HepG2 (cell line): ENCODE data around the gene UGT1A4. TPM values are rescaled to one million over a fixed set of nuclear protein-coding genes. Genes with fewer than 3 reads are reported as not detected.
"Not testable (repeated sequence)": the region's sequence is repeated elsewhere in the genome, so short reads cannot be mapped to it uniquely, and the experiment has no call there.

Experiments
- ATAC-seq: fragments of 200-7000 bp; cut with Tn5 transposase; 3 replicates; pipeline ENCODE4 v1.9.1; 2020; ENCODE audit warnings: mild to moderate bottlenecking, moderate library complexity
- BruUV-seq: library from RNA; stranded (reverse); fragments of 400-500 nt; replicated peaks from 2 replicates; lab custom pipeline; 2021; lab: Mats Ljungman, UMichigan
- CTCF ChIA-PET: fragments of 300-600 bp; formaldehyde crosslinking; extraction: SDS; loops from one replicate; lab custom pipeline; 2021; ENCODE audit warnings: low total read pairs, inconsistent platforms, low intra/inter-chr PET ratio; lab: Yijun Ruan, JAX
- POLR2A ChIA-PET: fragments of 350-600 bp; sonication (Branson Sonifier 250); formaldehyde crosslinking; loops from one replicate; lab custom pipeline; 2020; ENCODE audit warnings: antibody characterized with exemption, inconsistent platforms; lab: Yijun Ruan, JAX
- DNase-seq: peaks from one replicate; pipeline ENCODE4 v3.0.0-alpha.2; 2015; ENCODE audit warnings: low spot score
- FAIRE-seq: peaks from 3 replicates; lab custom pipeline; 2011; peaks lifted over from hg19 to GRCh38; lab: Jason Lieb, UNC
- H2AFZ ChIP-seq: one replicate; pipeline ENCODE4 v1.6.1; 2011; ENCODE audit warnings: low read length, inconsistent platforms
- H3K27ac ChIP-seq: fragments of 300-600 bp; 3 replicates; pipeline ENCODE4 v1.8.0; 2011; ENCODE audit warnings: mixed run types, mild to moderate bottlenecking, mixed read lengths, low read length, inconsistent platforms; ENCODE audit not compliant: insufficient read depth; ENCODE audit errors: extremely low read length
- H3K27me3 ChIP-seq, 2 experiments: fragments of 200-600 bp in 1 of 2; 2 replicates in 1 of 2; 3 replicates in 1 of 2; pipeline versions ENCODE4 v1.6.0 to v1.8.0; 2011; ENCODE audit warnings: low read length in 2 of 2, mild to moderate bottlenecking in 2 of 2, moderate library complexity in 2 of 2, inconsistent platforms in 1 of 2; ENCODE audit not compliant: insufficient read depth in 2 of 2, control insufficient read depth in 1 of 2
- H3K36me3 ChIP-seq, 2 experiments: fragments of 200-600 bp in 1 of 2; replicated peaks in 1 of 2; 2 replicates in 1 of 2; 3 replicates in 1 of 2; pipeline versions ENCODE4 v1.5.1 to v1.8.0; 2011; ENCODE audit warnings: low read length in 2 of 2, inconsistent platforms in 1 of 2; ENCODE audit not compliant: insufficient read depth in 2 of 2, control insufficient read depth in 1 of 2
- H3K4me1 ChIP-seq: 2 replicates; pipeline ENCODE4 v1.5.1; 2012; ENCODE audit warnings: low read length, inconsistent platforms; ENCODE audit not compliant: insufficient read depth
- H3K4me2 ChIP-seq: 2 replicates; pipeline ENCODE4 v1.6.0; 2011; ENCODE audit warnings: low read depth, low read length, inconsistent platforms
- H3K4me3 ChIP-seq, 3 experiments: fragments of 200-600 bp in 1 of 3; sonication (generic), shearing (Covaris generic) in 1 of 3; replicated peaks in 1 of 3; 2 replicates each; pipeline ENCODE4 v1.5.1; 2011 to 2016; ENCODE audit warnings: low read length in 3 of 3, inconsistent platforms in 2 of 3, low read depth in 2 of 3, mild to moderate bottlenecking in 2 of 3, control low read depth in 1 of 3, mixed read lengths in 1 of 3; ENCODE audit not compliant: insufficient read depth in 1 of 3
- H3K79me2 ChIP-seq: one replicate; pipeline ENCODE4 v1.6.1; 2011; ENCODE audit warnings: low read length, inconsistent platforms; ENCODE audit not compliant: insufficient read depth
- H3K9ac ChIP-seq: 2 replicates; pipeline ENCODE4 v1.6.0; 2011; ENCODE audit warnings: mild to moderate bottlenecking, low read depth, low read length, inconsistent platforms; ENCODE audit not compliant: insufficient read depth
- H3K9me3 ChIP-seq: 2 replicates; pipeline ENCODE4 v1.5.1; 2012; ENCODE audit warnings: mild to moderate bottlenecking, low read length
- H4K20me1 ChIP-seq: 2 replicates; pipeline ENCODE4 v1.6.0; 2011; ENCODE audit warnings: inconsistent platforms, mild to moderate bottlenecking, low read length, moderate library complexity; ENCODE audit not compliant: insufficient read depth
- AHR ChIP-seq: IDR thresholded peaks from 2 replicates; pipeline ENCODE4 v1.6.1; 2018; ENCODE audit warnings: missing genetic modification reagents, missing compliant biosample characterization
- ARNT2 ChIP-seq: sonication (generic); formaldehyde crosslinking; IDR thresholded peaks from 2 replicates; pipeline ENCODE4 v1.8.0; 2022; ENCODE audit warnings: mild to moderate bottlenecking, low read depth, missing genetic modification reagents, moderate library complexity
- MEIS1 ChIP-seq: sonication (generic); formaldehyde crosslinking; IDR thresholded peaks from 2 replicates; pipeline ENCODE4 v1.9.0; 2021; ENCODE audit warnings: mild to moderate bottlenecking, missing genetic modification reagents, moderate library complexity, borderline replicate concordance
- NCOA1 ChIP-seq: sonication (generic); formaldehyde crosslinking; IDR thresholded peaks from 2 replicates; pipeline ENCODE4 v1.9.0; 2021; ENCODE audit warnings: missing genetic modification reagents
- SOX13 ChIP-seq, 3 experiments: fragments of 450-650 bp in 1 of 3; sonication (generic) in 1 of 3; formaldehyde crosslinking in 1 of 3; IDR thresholded peaks in 2 of 3; conservative IDR thresholded peaks in 1 of 3; 2 replicates each; pipeline versions ENCODE4 v1.5.0 to v1.6.1; 2016 to 2020; ENCODE audit warnings: antibody characterized with exemption in 1 of 3, mild to moderate bottlenecking in 1 of 3, missing compliant biosample characterization in 1 of 3, missing genetic modification reagents in 1 of 3, moderate library complexity in 1 of 3
- TMF1 ChIP-seq: sonication (generic); formaldehyde crosslinking; IDR thresholded peaks from 2 replicates; pipeline ENCODE4 v1.8.1; 2022; ENCODE audit warnings: low read depth, missing genetic modification reagents
- ZNF101 ChIP-seq: sonication (generic); formaldehyde crosslinking; IDR thresholded peaks from 2 replicates; pipeline ENCODE4 v1.4.0; 2020; ENCODE audit warnings: mild to moderate bottlenecking, low read depth, missing genetic modification reagents, borderline replicate concordance
- ZNF747 ChIP-seq: sonication (generic); formaldehyde crosslinking; IDR thresholded peaks from 2 replicates; pipeline ENCODE4 v1.8.1; 2023; ENCODE audit warnings: missing genetic modification reagents, mild to moderate bottlenecking, borderline replicate concordance
- ZSCAN21 ChIP-seq: sonication (generic); formaldehyde crosslinking; IDR thresholded peaks from 2 replicates; pipeline ENCODE4 v1.8.0; 2022; ENCODE audit warnings: mild to moderate bottlenecking, missing genetic modification reagents, moderate library complexity, borderline replicate concordance
- WGBS: methylation state at CpG from one replicate; pipeline ENCODE4 v1.1.6; 2017; ENCODE audit warnings: low lambda C conversion rate; 5-methylcytosine and 5-hydroxymethylcytosine counted together
- in situ Hi-C: cut with HindIII; loops from 2 replicates; pipeline ENCODE4 v1.10.0; 2017; ENCODE audit warnings: low pct_unique_long_range_greater_than_20kb; ENCODE audit not compliant: extremely low pct_ligation_motif_present
- intact Hi-C: fragments of 100-400 bp; cut with micrococcal nuclease; formaldehyde crosslinking; loops from one replicate; pipeline ENCODE4 v1.10.0; 2022; ENCODE audit not compliant: unreplicated experiment
- polyA plus RNA-seq, 8 experiments: library from polyadenylated mRNA; depleted of rRNA in 3 of 8; stranded (reverse) in 7 of 8; unstranded in 1 of 8; fragments of >200 nt; fragmentation: Illumina TruSeq in 4 of 8; extraction: Trizol in 4 of 8; gene quantifications; 2 replicates each; pipeline versions ENCODE4 v1.2.1 to v1.2.3, GENCODE V29; 2011 to 2016; ENCODE audit warnings: low read depth in 4 of 8, missing spikeins in 1 of 8, mixed read lengths in 1 of 8; ENCODE audit not compliant: insufficient read depth in 1 of 8
- total RNA-seq, 5 experiments: library from RNA; depleted of rRNA; stranded (reverse); fragments of >200 nt; fragmentation: Illumina TruSeq; extraction: Trizol; gene quantifications; 2 replicates each; pipeline ENCODE4 v1.2.3, GENCODE V29; 2016; ENCODE audit warnings: low read depth in 1 of 5
- TF ChIP-seq, protein P1 (sequence below): sonication (generic); formaldehyde crosslinking; IDR thresholded peaks from 2 replicates; pipeline ENCODE4 v1.5.1; 2020; ENCODE audit warnings: missing genetic modification reagents, mild to moderate bottlenecking, borderline replicate concordance

Gene UGT1A4
- total and polyA plus RNA-seq, 2 of the 13 experiments (the other 11 are each of a cell fraction or from before 2014, with no cell fraction given) = not detected

DNA sequence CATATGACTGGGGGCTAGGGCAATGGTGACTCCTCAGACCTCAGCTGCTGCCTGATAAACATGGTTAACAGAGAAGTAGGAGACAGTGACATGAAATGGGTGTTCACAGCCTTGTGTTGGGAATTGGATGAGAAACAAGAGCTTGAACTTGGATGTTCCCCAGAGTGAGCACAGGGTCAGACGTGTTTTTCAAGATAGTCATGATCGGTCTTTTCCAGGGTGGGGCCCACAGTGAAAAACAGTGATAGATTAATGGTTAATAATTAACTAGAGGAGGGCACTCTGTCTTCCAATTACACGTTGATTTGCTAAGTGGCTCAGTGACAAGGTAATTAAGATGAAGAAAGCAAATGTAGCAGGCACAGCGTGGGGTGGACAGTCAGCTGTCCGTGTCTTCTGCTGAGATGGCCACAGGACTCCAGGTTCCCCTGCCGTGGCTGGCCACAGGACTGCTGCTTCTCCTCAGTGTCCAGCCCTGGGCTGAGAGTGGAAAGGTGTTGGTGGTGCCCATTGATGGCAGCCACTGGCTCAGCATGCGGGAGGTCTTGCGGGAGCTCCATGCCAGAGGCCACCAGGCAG is 10.3 kb downstream of the UGT1A4 start, which contains the start of gene UGT1A3:
Gene UGT1A3 (plus strand): TSS at position 320 of the 579 bp plus-strand sequence. CDS start 85 bp downstream, at position 405.
- no peak within 1 kb of the TSS for H3K27ac ChIP-seq
- DNase-seq = no peak
- no peak within 1 kb of the TSS for H2AFZ ChIP-seq
- no peaks in the 10 kb centered on the region; the same call in 1 of the 2 replicates for H3K4me1 ChIP-seq
- no peak for TF ChIP-seq TMF1 (CRISPR knock-in tag)
- TF ChIP-seq MEIS1 (CRISPR knock-in tag) = no peak
- no peak for TF ChIP-seq SOX13 (IDR thresholded peaks at IDR 0.05)
- no peak for TF ChIP-seq SOX13 (CRISPR knock-in tag; conservative IDR thresholded peaks at IDR 0.05 in 1 of 2, IDR thresholded peaks at IDR 0.05 in 1 of 2)
- TF ChIP-seq, all 625 proteins: peak for 0
- no TSS peak for BruUV-seq
- H3K9ac ChIP-seq = no peak within 1 kb of the TSS
- no peak within 1 kb of the TSS for H3K4me2 ChIP-seq
- 67% methylated on average over 6 of the region's 8 CpGs for WGBS
- FAIRE-seq (no peak), ATAC-seq (peak; percentile 27; the same call in 2 of the 3 replicates)
- no peaks in the 10 kb centered on the region for H4K20me1 ChIP-seq
- no peak within 1 kb of the TSS for H3K4me3 ChIP-seq
- in situ Hi-C loops (no loop called here), intact Hi-C loops (no loop called here)
- H3K36me3 ChIP-seq = no peaks in the 10 kb centered on the region
- H3K9me3 ChIP-seq = no peaks in the 10 kb centered on the region
- peaks cover 1 to 24% of the 10 kb centered on the region in 2 experiments; a peak in 3 of 5 replicates for H3K27me3 ChIP-seq
- ChIA-PET POLR2A (interaction anchor here (1.1 kb wide), 1 partner anchor 8 kb away, joined by 3 read pairs; no protein-coding TSS in a partner anchor), CTCF (no interaction called here)
- H3K79me2 ChIP-seq = no peaks in the 10 kb centered on the region

DNA sequence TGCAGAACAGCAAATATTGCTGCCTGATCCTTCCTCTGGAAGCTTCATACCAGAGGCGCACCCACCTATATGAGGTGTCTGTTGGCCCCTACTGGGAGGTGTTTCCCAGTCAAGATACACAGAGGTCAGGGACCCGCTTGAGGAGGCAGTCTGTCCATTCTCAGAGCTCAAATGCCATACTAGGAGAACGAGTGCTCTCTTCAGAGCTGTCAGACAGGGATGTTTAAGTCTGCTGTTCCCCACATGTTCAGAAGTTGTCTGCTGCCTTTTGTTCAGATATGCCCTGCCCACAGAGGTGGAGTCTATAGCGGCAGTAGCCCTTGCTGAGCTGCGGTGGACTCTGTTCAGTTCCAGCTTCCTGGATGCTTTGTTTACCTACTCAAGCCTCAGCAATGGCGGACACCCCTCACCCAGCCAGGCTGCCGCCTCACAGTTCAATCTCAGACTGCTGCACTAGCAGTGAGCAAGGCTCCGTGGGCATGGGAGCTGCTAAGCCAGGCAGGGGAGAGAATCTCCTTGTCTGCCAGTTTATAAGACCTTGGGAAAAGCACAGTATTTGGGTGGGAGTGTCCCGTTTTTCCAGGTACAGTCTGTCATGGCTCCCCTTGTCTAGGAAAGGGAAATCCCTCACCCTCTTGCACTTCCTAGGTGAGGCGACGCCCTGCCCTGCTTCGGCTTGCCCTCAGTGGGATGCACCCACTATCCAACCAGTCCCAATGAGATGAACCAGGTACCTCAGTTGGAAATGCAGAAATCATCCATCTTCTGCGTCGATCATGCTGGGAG is 18.5 kb downstream of the UGT1A4 start:
- H3K9me3 ChIP-seq, H4K20me1 ChIP-seq, CTCF ChIA-PET, H3K79me2 ChIP-seq, in situ Hi-C loops, BruUV-seq, intact Hi-C loops, H3K36me3 ChIP-seq, H3K9ac ChIP-seq: not testable (repeated sequence)
- H2AFZ ChIP-seq = peak overlapping the region; percentile 75
- POLR2A ChIA-PET = interaction anchor here (0.7 to 1.3 kb wide), 3 partner anchors 8 to 243 kb away, joined by 3 to 6 read pairs (median 3); partner anchors contain the start of gene UGT1A3
- peaks cover 57% of the 10 kb centered on the region for H3K4me1 ChIP-seq
- H3K27me3 ChIP-seq = peaks cover 0 to 20% of the 10 kb centered on the region in 2 experiments; a peak in 2 of 5 replicates
- ATAC-seq (peak; percentile 99), FAIRE-seq (peak; percentile 50), DNase-seq (peak; percentile 80)
- WGBS = 35% methylated on average over 13 of the region's 14 CpGs
- H3K4me2 ChIP-seq = peak overlapping the region; percentile 72
- H3K4me3 ChIP-seq = peak overlapping the region; percentile 3 to 47 (median 21); a peak in 5 of 6 replicates
- peak overlapping the region; percentile 72 for H3K27ac ChIP-seq
- peak; percentile 71; the same call in 1 of the 2 replicates for TF ChIP-seq ZSCAN21 (CRISPR knock-in tag)
- TF ChIP-seq NCOA1 = 0 out of 2 replicates have a peak, but pooled peaks have one; percentile 31
- TF ChIP-seq ZNF101 (CRISPR knock-in tag) = peak; percentile 58; the same call in 1 of the 2 replicates
- TF ChIP-seq AHR = 0 out of 2 replicates have a peak, but pooled peaks have one; percentile 60
- 0 out of 2 replicates have a peak, but pooled peaks have one; percentile 38 for TF ChIP-seq ZNF747 (CRISPR knock-in tag)
- TF ChIP-seq, protein P1, sequence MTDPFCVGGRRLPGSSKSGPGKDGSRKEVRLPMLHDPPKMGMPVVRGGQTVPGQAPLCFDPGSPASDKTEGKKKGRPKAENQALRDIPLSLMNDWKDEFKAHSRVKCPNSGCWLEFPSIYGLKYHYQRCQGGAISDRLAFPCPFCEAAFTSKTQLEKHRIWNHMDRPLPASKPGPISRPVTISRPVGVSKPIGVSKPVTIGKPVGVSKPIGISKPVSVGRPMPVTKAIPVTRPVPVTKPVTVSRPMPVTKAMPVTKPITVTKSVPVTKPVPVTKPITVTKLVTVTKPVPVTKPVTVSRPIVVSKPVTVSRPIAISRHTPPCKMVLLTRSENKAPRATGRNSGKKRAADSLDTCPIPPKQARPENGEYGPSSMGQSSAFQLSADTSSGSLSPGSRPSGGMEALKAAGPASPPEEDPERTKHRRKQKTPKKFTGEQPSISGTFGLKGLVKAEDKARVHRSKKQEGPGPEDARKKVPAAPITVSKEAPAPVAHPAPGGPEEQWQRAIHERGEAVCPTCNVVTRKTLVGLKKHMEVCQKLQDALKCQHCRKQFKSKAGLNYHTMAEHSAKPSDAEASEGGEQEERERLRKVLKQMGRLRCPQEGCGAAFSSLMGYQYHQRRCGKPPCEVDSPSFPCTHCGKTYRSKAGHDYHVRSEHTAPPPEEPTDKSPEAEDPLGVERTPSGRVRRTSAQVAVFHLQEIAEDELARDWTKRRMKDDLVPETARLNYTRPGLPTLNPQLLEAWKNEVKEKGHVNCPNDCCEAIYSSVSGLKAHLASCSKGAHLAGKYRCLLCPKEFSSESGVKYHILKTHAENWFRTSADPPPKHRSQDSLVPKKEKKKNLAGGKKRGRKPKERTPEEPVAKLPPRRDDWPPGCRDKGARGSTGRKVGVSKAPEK = peak; percentile 85; the same call in 1 of the 2 replicates
- TF ChIP-seq ARNT2 = 0 out of 2 replicates have a peak, but pooled peaks have one; percentile 42
